DMS53 treated with DMSO at 0.1 percent for 48 hours (cell line): Measurements from ENCODE around the gene WNT16.
"Not testable (repeated sequence)": the region's sequence is repeated elsewhere in the genome, so short reads cannot be mapped to it uniquely, and the experiment has no call there.

Experiments used
- DNase-seq: peaks from one replicate; lab custom pipeline; 2025; ENCODE audit not compliant: unreplicated experiment; lab: John Stamatoyannopoulos, UW

Gene WNT16

GRCh38 chr7:121328508-121329190 is at the start of gene WNT16:
WNT16 (plus strand) TSS chr7:121329000; CDS start chr7:121329293, 293 bp downstream.
- DNase-seq = no peak

- DNase-seq = no peak
Measured at GRCh38 chr7:121279060-121279620, 49.7 kb upstream of the WNT16 start.

GRCh38 chr7:121279822-121280221 is 49.0 kb upstream of the WNT16 start:
- no peak for DNase-seq

- no peak for DNase-seq
Measured at GRCh38 chr7:121280656-121281055, 48.1 kb upstream of the WNT16 start.

GRCh38 chr7:121282129-121282528 is 46.7 kb upstream of the WNT16 start:
- DNase-seq = no peak

GRCh38 chr7:121285066-121285667 is 43.6 kb upstream of the WNT16 start:
- DNase-seq = no peak

- DNase-seq = no peak
Measured at GRCh38 chr7:121286186-121286585, 42.6 kb upstream of the WNT16 start.

- no peak for DNase-seq
Measured at GRCh38 chr7:121286742-121287734, 41.8 kb upstream of the WNT16 start.

GRCh38 chr7:121288894-121289293 is 39.9 kb upstream of the WNT16 start:
- DNase-seq = no peak

GRCh38 chr7:121289930-121290329 is 38.9 kb upstream of the WNT16 start:
- not testable (repeated sequence) for DNase-seq

GRCh38 chr7:121294448-121294992 is 34.3 kb upstream of the WNT16 start:
- no peak for DNase-seq

- DNase-seq = no peak
Measured at GRCh38 chr7:121297843-121298242, 31.0 kb upstream of the WNT16 start.

- no peak for DNase-seq
Measured at GRCh38 chr7:121298831-121299239, 30.0 kb upstream of the WNT16 start.

- no peak for DNase-seq
Measured at GRCh38 chr7:121300685-121301420, 27.9 kb upstream of the WNT16 start.

- no peak for DNase-seq
Measured at GRCh38 chr7:121301446-121302213, 27.2 kb upstream of the WNT16 start.

GRCh38 chr7:121302214-121302745 is 26.5 kb upstream of the WNT16 start:
- DNase-seq = no peak

- no peak for DNase-seq
Measured at GRCh38 chr7:121303422-121304101, 25.2 kb upstream of the WNT16 start.

GRCh38 chr7:121304102-121304658 is 24.6 kb upstream of the WNT16 start:
- no peak for DNase-seq
